ENCODE data around the gene DOK7. TPM values are rescaled to one million over a fixed set of nuclear protein-coding genes. Genes with fewer than 3 reads are reported as not detected.

Gene DOK7
- total RNA-seq, 1 donor from 2014 or later: 0.69 TPM

- TF ChIP-seq CTCF (IDR thresholded peaks at IDR 0.05; ENCODE audit: unreplicated experiment): no peak
- Mint-ChIP-seq H3K4me1 (ENCODE audit: unreplicated experiment) (peaks cover 26% of the 10 kb centered on the region), H3K27ac (ENCODE audit: unreplicated experiment) (no peak overlapping the region), H3K9me3 (ENCODE audit: unreplicated experiment) (no peaks in the 10 kb centered on the region), H3K27me3 (ENCODE audit: unreplicated experiment) (peaks cover 1% of the 10 kb centered on the region), H3K4me3 (ENCODE audit: unreplicated experiment) (no peak overlapping the region), H3K36me3 (ENCODE audit: low read depth, unreplicated experiment) (peaks cover 28% of the 10 kb centered on the region)
- no peak for DNase-seq (ENCODE audit: low spot score)
Observed at GRCh38 chr4:3518511-3518880, 55.4 kb downstream of the DOK7 start.

- H3K9me3 Mint-ChIP-seq (ENCODE audit: unreplicated experiment): no peaks in the 10 kb centered on the region
- peaks cover 1% of the 10 kb centered on the region for H3K27me3 Mint-ChIP-seq (ENCODE audit: unreplicated experiment)
- H3K36me3 Mint-ChIP-seq (ENCODE audit: low read depth, unreplicated experiment): peaks cover 24% of the 10 kb centered on the region
- H3K4me1 Mint-ChIP-seq (ENCODE audit: unreplicated experiment): peaks cover 26% of the 10 kb centered on the region
- DNase-seq (ENCODE audit: low spot score): no peak
- no peak for TF ChIP-seq CTCF (IDR thresholded peaks at IDR 0.05; ENCODE audit: unreplicated experiment)
- no peak overlapping the region for H3K4me3 Mint-ChIP-seq (ENCODE audit: unreplicated experiment)
- peak overlapping the region; percentile 64 for H3K27ac Mint-ChIP-seq (ENCODE audit: unreplicated experiment)
Observed at GRCh38 chr4:3518941-3519340, 55.8 kb downstream of the DOK7 start.

- no peak for TF ChIP-seq CTCF (IDR thresholded peaks at IDR 0.05; ENCODE audit: unreplicated experiment)
- Mint-ChIP-seq H3K4me1 (ENCODE audit: unreplicated experiment) (peaks cover 26% of the 10 kb centered on the region), H3K4me3 (ENCODE audit: unreplicated experiment) (peak overlapping the region; percentile 20), H3K9me3 (ENCODE audit: unreplicated experiment) (no peaks in the 10 kb centered on the region), H3K36me3 (ENCODE audit: low read depth, unreplicated experiment) (peaks cover 23% of the 10 kb centered on the region), H3K27me3 (ENCODE audit: unreplicated experiment) (peaks cover 1% of the 10 kb centered on the region), H3K27ac (ENCODE audit: unreplicated experiment) (peak overlapping the region; percentile 97)
- DNase-seq (ENCODE audit: low spot score): no peak
Observed at GRCh38 chr4:3519468-3520264, 56.6 kb downstream of the DOK7 start.

GRCh38 chr4:3520276-3520675, 57.2 kb downstream of the DOK7 start:
- no peaks in the 10 kb centered on the region for H3K9me3 Mint-ChIP-seq (ENCODE audit: unreplicated experiment)
- H3K4me1 Mint-ChIP-seq (ENCODE audit: unreplicated experiment): peaks cover 26% of the 10 kb centered on the region
- no peak for DNase-seq (ENCODE audit: low spot score)
- H3K36me3 Mint-ChIP-seq (ENCODE audit: low read depth, unreplicated experiment): peaks cover 29% of the 10 kb centered on the region
- H3K27ac Mint-ChIP-seq (ENCODE audit: unreplicated experiment): peak overlapping the region; percentile 97
- TF ChIP-seq CTCF (IDR thresholded peaks at IDR 0.05; ENCODE audit: unreplicated experiment): no peak
- H3K27me3 Mint-ChIP-seq (ENCODE audit: unreplicated experiment): peaks cover 1% of the 10 kb centered on the region
- peak overlapping the region; percentile 20 for H3K4me3 Mint-ChIP-seq (ENCODE audit: unreplicated experiment)

- H3K4me1 Mint-ChIP-seq (ENCODE audit: unreplicated experiment): peaks cover 19% of the 10 kb centered on the region
- TF ChIP-seq CTCF (IDR thresholded peaks at IDR 0.05; ENCODE audit: unreplicated experiment): no peak
Observed at GRCh38 chr4:3520796-3521600, 57.9 kb downstream of the DOK7 start.

More at GRCh38 chr4:3520796-3521600, 57.9 kb downstream of the DOK7 start:
- no peak for DNase-seq (ENCODE audit: low spot score)
- Mint-ChIP-seq H3K27me3 (ENCODE audit: unreplicated experiment) (peaks cover 3% of the 10 kb centered on the region), H3K27ac (ENCODE audit: unreplicated experiment) (peak overlapping the region; percentile 97), H3K9me3 (ENCODE audit: unreplicated experiment) (no peaks in the 10 kb centered on the region), H3K4me3 (ENCODE audit: unreplicated experiment) (no peak overlapping the region), H3K36me3 (ENCODE audit: low read depth, unreplicated experiment) (peaks cover 28% of the 10 kb centered on the region)

All from endothelial cell (in vitro differentiated cells).